Glutamatergic neuron (in vitro differentiated cells): ENCODE data around the gene ATP2A3. TPM values are rescaled to one million over a fixed set of nuclear protein-coding genes. Genes with fewer than 3 reads are reported as not detected.

Source experiments
- DNase-seq: peaks from one replicate; pipeline ENCODE4 v3.0.0; 2022
- H3K27ac Mint-ChIP-seq: one replicate; pipeline ENCODE4 v1.8.0; 2020; ENCODE audit warnings: mild to moderate bottlenecking, mixed read lengths, inconsistent platforms; ENCODE audit not compliant: unreplicated experiment
- H3K27me3 Mint-ChIP-seq: one replicate; pipeline ENCODE4 v1.8.0; 2020; ENCODE audit warnings: mild to moderate bottlenecking, moderate library complexity, mixed read lengths, inconsistent platforms; ENCODE audit not compliant: unreplicated experiment
- H3K36me3 Mint-ChIP-seq: one replicate; pipeline ENCODE4 v1.8.0; 2020; ENCODE audit warnings: mild to moderate bottlenecking, mixed read lengths, inconsistent platforms; ENCODE audit not compliant: unreplicated experiment
- H3K4me1 Mint-ChIP-seq: one replicate; pipeline ENCODE4 v1.8.0; 2020; ENCODE audit warnings: mild to moderate bottlenecking, low read depth, mixed read lengths, inconsistent platforms; ENCODE audit not compliant: unreplicated experiment
- H3K4me3 Mint-ChIP-seq: one replicate; pipeline ENCODE4 v1.8.0; 2020; ENCODE audit warnings: mild to moderate bottlenecking, mixed read lengths, inconsistent platforms; ENCODE audit not compliant: unreplicated experiment
- H3K9me3 Mint-ChIP-seq: one replicate; pipeline ENCODE4 v1.8.0; 2020; ENCODE audit warnings: mild to moderate bottlenecking, moderate library complexity, mixed read lengths, inconsistent platforms; ENCODE audit not compliant: unreplicated experiment
- total RNA-seq: library from RNA; stranded (reverse); fragmentation: NEBNext Ultra II Directional; extraction: Animal tissue kit (Norgen Biotek cat#: 25700); gene quantifications from one replicate; pipeline ENCODE4 v1.2.1, GENCODE V29; 2021; ENCODE audit not compliant: unreplicated experiment
- TF ChIP-seq, protein P1 (sequence below): fragments of 200-600 bp; sonication (generic); IDR thresholded peaks from one replicate; pipeline ENCODE4 v1.5.0; 2021; ENCODE audit not compliant: partially characterized antibody, unreplicated experiment

The ATP2A3 gene
- total RNA-seq, 1 donor from 2014 or later, result 97.8 TPM

DNA sequence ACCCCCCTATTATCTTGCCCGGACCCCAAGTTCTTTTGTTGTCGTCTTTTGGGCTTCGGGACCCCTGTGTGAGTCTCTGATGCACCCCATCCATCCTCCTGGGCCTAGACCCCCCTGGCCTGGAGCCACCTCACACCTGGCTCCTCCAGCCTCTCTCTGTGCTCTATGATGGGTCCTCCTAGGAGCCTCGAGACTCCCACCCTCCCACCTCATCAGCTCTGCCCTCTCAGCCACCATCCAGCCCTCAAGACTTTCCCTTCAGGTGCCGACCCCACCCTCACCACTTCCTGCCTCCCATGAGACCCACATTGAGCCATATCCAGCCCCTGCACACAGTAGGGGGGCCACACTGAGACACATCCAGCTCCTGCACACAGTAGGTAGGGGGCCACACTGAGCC is 8.7 kb upstream of the ATP2A3 start:
- H3K36me3 Mint-ChIP-seq, result peaks cover 9% of the 10 kb centered on the region
- H3K27ac Mint-ChIP-seq, result no peak overlapping the region
- TF ChIP-seq, protein P1, sequence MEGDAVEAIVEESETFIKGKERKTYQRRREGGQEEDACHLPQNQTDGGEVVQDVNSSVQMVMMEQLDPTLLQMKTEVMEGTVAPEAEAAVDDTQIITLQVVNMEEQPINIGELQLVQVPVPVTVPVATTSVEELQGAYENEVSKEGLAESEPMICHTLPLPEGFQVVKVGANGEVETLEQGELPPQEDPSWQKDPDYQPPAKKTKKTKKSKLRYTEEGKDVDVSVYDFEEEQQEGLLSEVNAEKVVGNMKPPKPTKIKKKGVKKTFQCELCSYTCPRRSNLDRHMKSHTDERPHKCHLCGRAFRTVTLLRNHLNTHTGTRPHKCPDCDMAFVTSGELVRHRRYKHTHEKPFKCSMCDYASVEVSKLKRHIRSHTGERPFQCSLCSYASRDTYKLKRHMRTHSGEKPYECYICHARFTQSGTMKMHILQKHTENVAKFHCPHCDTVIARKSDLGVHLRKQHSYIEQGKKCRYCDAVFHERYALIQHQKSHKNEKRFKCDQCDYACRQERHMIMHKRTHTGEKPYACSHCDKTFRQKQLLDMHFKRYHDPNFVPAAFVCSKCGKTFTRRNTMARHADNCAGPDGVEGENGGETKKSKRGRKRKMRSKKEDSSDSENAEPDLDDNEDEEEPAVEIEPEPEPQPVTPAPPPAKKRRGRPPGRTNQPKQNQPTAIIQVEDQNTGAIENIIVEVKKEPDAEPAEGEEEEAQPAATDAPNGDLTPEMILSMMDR, result no peak
- no peak for DNase-seq
- peaks cover 4% of the 10 kb centered on the region for H3K4me1 Mint-ChIP-seq
- H3K27me3 Mint-ChIP-seq, result peaks cover 6% of the 10 kb centered on the region
- H3K4me3 Mint-ChIP-seq, result no peak overlapping the region
- peaks cover 14% of the 10 kb centered on the region for H3K9me3 Mint-ChIP-seq

DNA sequence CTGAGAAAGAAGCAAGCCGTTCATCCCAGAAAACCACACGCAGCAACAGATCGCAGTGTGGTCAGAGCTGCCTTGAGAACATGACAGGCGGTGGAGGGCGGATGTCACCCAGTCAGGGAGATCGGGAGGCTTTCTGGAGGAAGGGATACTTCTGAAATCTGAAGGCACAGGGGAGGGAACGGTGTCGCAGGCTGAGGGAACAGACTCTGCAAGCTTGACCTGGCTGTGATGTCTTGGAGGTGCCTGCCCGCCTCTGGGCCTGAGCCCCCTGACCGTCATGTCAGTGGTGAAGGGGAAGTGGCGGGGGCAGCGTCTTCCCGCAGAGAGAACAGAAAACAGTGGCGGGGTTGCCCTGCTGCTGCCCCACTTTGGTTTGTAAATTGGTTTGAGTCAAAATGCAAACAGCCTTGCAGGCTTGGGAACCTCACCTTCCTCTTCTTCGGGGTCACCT is 8.1 kb upstream of the ATP2A3 start:
- no peak for DNase-seq
- H3K36me3 Mint-ChIP-seq, result peaks cover 9% of the 10 kb centered on the region
- TF ChIP-seq, protein P1, result no peak
- no peak overlapping the region for H3K4me3 Mint-ChIP-seq
- H3K27ac Mint-ChIP-seq, result no peak overlapping the region
- peaks cover 6% of the 10 kb centered on the region for H3K27me3 Mint-ChIP-seq
- H3K9me3 Mint-ChIP-seq, result peaks cover 14% of the 10 kb centered on the region
- H3K4me1 Mint-ChIP-seq, result peaks cover 6% of the 10 kb centered on the region

DNA sequence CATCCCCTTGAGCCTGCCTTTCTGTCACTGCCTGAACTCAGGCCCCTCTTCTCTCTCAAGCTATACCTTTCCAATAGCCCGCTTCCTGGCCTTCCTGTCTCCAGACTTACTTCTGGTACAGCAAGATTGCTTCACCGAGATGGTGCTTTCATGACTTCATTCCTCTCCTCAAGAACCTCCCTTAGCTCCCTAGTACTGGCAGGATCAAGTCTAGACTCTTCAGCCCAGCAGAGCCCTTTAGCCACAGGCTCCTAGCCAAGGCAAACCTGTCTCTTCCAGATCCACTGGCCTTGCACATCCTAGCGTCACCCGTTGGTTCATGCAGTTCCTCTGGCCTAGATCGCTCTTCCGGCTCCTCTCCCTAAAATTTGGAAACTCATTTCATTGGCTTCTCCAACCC is 6.4 kb upstream of the ATP2A3 start:
- TF ChIP-seq, protein P1, result no peak
- Mint-ChIP-seq H3K36me3 (peaks cover 9% of the 10 kb centered on the region), H3K27ac (no peak overlapping the region), H3K9me3 (peaks cover 17% of the 10 kb centered on the region), H3K4me1 (peaks cover 4% of the 10 kb centered on the region), H3K27me3 (peaks cover 6% of the 10 kb centered on the region), H3K4me3 (no peak overlapping the region)
- DNase-seq, result no peak

DNA sequence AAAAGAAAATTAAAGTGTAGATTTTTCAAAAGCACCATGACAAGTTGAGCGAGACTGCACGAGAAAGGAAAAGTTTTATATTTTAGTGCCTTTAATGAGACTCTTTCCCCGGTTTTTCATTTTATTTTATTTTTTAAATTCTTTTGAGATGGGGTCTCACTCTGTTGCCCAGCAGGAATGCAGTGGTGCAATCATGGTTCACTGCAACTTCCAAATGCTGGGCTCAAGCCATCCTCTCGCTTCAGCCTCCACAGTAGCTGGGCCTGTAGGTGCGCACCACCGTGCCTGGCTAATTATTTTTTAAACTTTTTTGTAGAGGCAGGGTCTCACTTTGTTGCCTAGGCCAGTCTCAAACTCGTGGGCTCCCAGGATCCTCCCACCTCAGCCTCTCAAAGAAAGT is 5.7 kb upstream of the ATP2A3 start:
- peaks cover 15% of the 10 kb centered on the region for H3K9me3 Mint-ChIP-seq
- peaks cover 7% of the 10 kb centered on the region for H3K4me1 Mint-ChIP-seq
- H3K4me3 Mint-ChIP-seq, result no peak overlapping the region
- DNase-seq, result no peak
- TF ChIP-seq, protein P1, result no peak
- H3K27ac Mint-ChIP-seq, result peak overlapping the region; percentile 28
- peaks cover 7% of the 10 kb centered on the region for H3K36me3 Mint-ChIP-seq
- H3K27me3 Mint-ChIP-seq, result peaks cover 5% of the 10 kb centered on the region

DNA sequence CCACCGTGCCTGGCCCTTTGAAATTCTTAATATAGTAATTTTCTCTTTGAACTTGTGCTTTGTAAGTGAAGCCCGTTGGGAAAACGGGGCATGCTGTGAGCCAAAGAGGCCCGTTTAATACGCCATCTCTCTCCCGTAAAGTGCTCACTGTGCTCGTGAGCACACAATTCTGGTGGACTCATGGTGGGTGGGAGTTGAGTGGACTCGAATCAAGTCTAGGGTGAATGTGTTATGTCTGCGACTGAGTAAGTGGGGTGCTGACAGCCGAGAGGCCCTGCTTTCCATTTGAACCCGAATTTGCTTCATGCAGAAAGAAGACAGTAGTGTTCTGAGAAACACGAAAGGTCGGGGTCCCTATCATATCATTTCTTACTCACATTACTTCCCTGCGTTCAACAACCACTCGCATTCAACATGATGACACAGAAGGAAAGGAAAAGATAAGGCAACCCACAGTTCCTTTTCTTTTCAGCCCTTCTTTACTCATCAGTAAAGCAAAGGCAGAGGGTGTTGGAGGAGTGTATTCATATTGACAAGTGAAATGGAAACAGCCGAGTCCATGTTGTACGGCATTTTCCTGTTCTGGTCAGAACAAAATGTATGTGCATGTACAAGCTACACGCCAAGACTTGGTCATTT is 4.8 kb upstream of the ATP2A3 start:
- Mint-ChIP-seq H3K27me3 (no peaks in the 10 kb centered on the region), H3K4me3 (no peak overlapping the region), H3K4me1 (peaks cover 7% of the 10 kb centered on the region), H3K36me3 (no peaks in the 10 kb centered on the region), H3K9me3 (peaks cover 11% of the 10 kb centered on the region), H3K27ac (no peak overlapping the region)
- DNase-seq, result no peak
- TF ChIP-seq, protein P1, result no peak
